Karpas-422 (cell line): ENCODE results near the gene SIGLEC15. TPM values are rescaled to one million over a fixed set of nuclear protein-coding genes. Genes with fewer than 3 reads are reported as not detected.
A peak's percentile ranks its signal among the peaks of the same experiment; 100 is the strongest.
"Not testable (repeated sequence)": the region's sequence is repeated elsewhere in the genome, so short reads cannot be mapped to it uniquely, and the experiment has no call there.

Experiments
- DNase-seq: peaks from one replicate; pipeline ENCODE4 v3.0.0-alpha.2; 2015
- H2AFZ ChIP-seq: fragments of 200-600 bp; sonication (generic); 2 replicates; pipeline ENCODE4 v1.6.1; 2014; ENCODE audit warnings: antibody characterized with exemption, low read length, mixed read lengths
- H3K27ac ChIP-seq: fragments of 200-600 bp; sonication (generic); 2 replicates; pipeline ENCODE4 v1.5.1; 2014; ENCODE audit warnings: mild to moderate bottlenecking, low read length, moderate library complexity
- H3K27me3 ChIP-seq: fragments of 200-600 bp; sonication (generic); 2 replicates; pipeline ENCODE4 v1.6.1; 2014; ENCODE audit warnings: low read length, mixed read lengths
- H3K36me3 ChIP-seq: fragments of 200-600 bp; sonication (generic); 2 replicates; pipeline ENCODE4 v1.6.1; 2014; ENCODE audit warnings: low read length, mixed read lengths; ENCODE audit not compliant: insufficient read depth
- H3K4me1 ChIP-seq: fragments of 200-600 bp; sonication (generic); 2 replicates; pipeline ENCODE4 v1.6.1; 2014; ENCODE audit warnings: mild to moderate bottlenecking, low read length, mixed read lengths
- H3K4me2 ChIP-seq: fragments of 200-600 bp; sonication (generic); 2 replicates; pipeline ENCODE4 v1.6.1; 2014; ENCODE audit warnings: low read length, low read depth, mild to moderate bottlenecking; ENCODE audit not compliant: poor library complexity, severe bottlenecking
- H3K4me3 ChIP-seq: fragments of 200-600 bp; sonication (generic); 2 replicates; pipeline ENCODE4 v1.5.1; 2014; ENCODE audit warnings: mild to moderate bottlenecking, antibody characterized with exemption, low read length, mixed read lengths
- H3K79me2 ChIP-seq: fragments of 200-600 bp; sonication (generic); 2 replicates; pipeline ENCODE4 v1.6.1; 2014; ENCODE audit warnings: mild to moderate bottlenecking, low read length, mixed read lengths
- H3K9ac ChIP-seq: fragments of 200-600 bp; sonication (generic); 2 replicates; pipeline ENCODE4 v1.6.0; 2014; ENCODE audit warnings: low read length
- H3K9me2 ChIP-seq: fragments of 200-600 bp; sonication (generic), shearing (Covaris generic); replicated peaks from 2 replicates; pipeline ENCODE4 v1.6.0; 2014; ENCODE audit warnings: mild to moderate bottlenecking, low read length, moderate library complexity; ENCODE audit not compliant: insufficient read depth
- H3K9me3 ChIP-seq: fragments of 300-700, 200-600 bp; sonication (generic); 2 replicates; pipeline ENCODE4 v1.6.1; 2014; ENCODE audit warnings: low read length, mixed read lengths
- H4K20me1 ChIP-seq: fragments of 200-600 bp; sonication (generic); 2 replicates; pipeline ENCODE4 v1.6.1; 2014; ENCODE audit warnings: mild to moderate bottlenecking, antibody characterized with exemption, low read length, low read depth; ENCODE audit not compliant: insufficient read depth
- total RNA-seq: library from RNA; depleted of rRNA; stranded (reverse); fragments of >200 nt; shearing (Covaris generic); gene quantifications from 2 replicates; pipeline ENCODE4 v1.2.3, GENCODE V29; 2014; ENCODE audit warnings: low replicate concordance

The SIGLEC15 gene
- total RNA-seq, 1 experiment from 2014 or later = 1.6 TPM

DNA sequence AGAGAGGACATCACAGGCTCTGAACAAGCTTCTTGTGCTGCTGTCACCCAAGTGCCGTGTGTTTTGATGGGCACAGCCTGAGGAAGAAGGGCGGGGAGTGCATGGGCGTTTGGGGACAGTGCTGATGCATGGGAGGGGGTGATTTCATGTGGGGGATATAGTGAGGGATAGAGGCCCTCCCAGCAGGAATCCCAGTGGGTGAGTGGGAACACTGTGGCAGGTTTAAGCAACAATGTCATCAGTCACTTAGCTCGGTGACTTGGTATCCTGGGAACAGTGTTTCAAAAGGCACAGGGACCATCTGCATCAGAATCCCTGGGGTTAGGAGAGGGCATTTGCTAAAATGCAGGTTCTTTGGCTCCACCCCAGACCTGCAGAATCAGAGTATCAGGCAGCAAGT is 609 bp downstream of the SIGLEC15 start:
- DNase-seq = peak; percentile 34
- Histone ChIP-seq H3K4me2 (peak overlapping the region; percentile 38), H2AFZ (no peak overlapping the region), H3K4me1 (peaks cover 53% of the 10 kb centered on the region), H3K36me3 (no peaks in the 10 kb centered on the region), H4K20me1 (no peaks in the 10 kb centered on the region), H3K79me2 (no peaks in the 10 kb centered on the region), H3K9ac (peak overlapping the region; percentile 19; the same call in 1 of the 2 replicates), H3K4me3 (no peak overlapping the region), H3K9me3 (no peaks in the 10 kb centered on the region), H3K9me2 (no peaks in the 10 kb centered on the region), H3K27me3 (no peaks in the 10 kb centered on the region; the same call in 1 of the 2 replicates), H3K27ac (no peak overlapping the region)

DNA sequence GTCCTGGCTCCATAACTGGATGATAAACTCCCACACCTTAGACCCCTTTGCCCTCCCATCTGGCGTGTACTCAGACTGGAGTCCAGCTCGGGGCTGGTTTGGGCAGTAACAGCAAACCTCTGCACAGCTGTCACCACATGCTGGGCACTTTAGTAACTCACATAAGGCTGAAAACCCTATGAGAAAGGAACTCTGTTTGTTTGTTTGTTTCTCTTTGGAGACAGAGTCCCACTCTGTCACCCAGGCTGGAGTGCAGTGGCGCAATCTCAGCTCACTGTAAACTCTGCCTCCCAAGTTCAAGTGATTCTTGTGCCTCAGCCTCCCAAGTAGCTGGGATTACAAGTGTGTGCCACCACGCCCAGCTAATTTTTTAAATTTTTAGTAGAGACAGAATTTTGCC is 1.2 kb downstream of the SIGLEC15 start:
- peaks cover 50% of the 10 kb centered on the region for H3K4me1 ChIP-seq
- H3K27ac ChIP-seq, H3K79me2 ChIP-seq, H3K36me3 ChIP-seq, H3K27me3 ChIP-seq, H3K4me3 ChIP-seq, H3K4me2 ChIP-seq, H3K9me3 ChIP-seq, H2AFZ ChIP-seq, H4K20me1 ChIP-seq, H3K9ac ChIP-seq, H3K9me2 ChIP-seq: not testable (repeated sequence)
- DNase-seq = peak; percentile 2

DNA sequence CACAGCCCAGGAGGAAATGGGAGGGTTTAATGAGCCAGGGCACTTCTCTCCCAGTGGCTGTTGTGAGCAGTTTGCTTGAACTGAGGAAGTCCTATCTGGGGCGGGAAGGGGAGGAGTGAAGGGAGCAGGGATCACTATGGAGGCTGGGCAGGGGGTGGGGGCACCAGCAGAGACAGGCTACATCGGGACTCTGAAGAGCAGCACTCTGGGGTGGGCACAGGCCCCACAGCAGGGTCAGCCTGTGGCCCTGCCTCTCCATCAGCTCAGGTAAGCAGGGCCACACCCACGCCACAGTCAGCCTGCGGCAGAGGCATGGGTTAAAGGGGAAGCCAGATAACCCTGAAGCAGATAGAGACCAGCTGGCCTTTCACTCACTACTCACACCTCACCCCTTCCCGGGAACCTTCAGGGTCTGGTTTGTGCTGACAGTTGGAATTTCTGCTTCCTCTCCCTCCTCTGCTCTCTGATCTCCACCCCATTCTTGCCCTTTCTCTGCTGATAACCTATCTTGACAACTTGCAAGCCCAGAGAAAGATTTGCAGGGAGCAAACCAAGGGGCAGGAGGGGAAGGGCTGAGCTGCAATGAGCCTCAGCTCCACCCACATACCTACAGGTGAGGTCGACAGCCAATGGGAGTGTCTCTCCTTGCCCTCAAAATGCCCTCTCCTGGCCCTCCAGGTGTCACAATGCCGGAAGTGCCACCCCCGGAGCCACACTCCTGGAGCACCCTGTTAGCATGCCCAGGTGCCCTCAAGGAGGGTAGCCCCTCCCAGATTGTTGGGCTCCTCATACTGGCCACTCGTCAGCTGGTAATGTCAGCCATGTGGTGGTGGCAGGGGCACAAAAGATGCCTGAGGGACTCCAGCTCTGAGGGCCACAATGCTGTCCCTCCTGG is 3.7 kb downstream of the SIGLEC15 start:
- Histone ChIP-seq H3K4me2 (peak overlapping the region; percentile 43), H3K9me2 (no peaks in the 10 kb centered on the region), H4K20me1 (no peaks in the 10 kb centered on the region), H3K4me3 (no peak overlapping the region), H3K36me3 (no peaks in the 10 kb centered on the region), H3K27ac (no peak overlapping the region), H3K27me3 (no peaks in the 10 kb centered on the region), H2AFZ (no peak overlapping the region), H3K4me1 (peaks cover 54% of the 10 kb centered on the region), H3K79me2 (no peaks in the 10 kb centered on the region), H3K9me3 (no peaks in the 10 kb centered on the region), H3K9ac (0 out of 2 replicates have a peak overlapping the region, but pooled peaks have one; percentile 13)
- DNase-seq = no peak

DNA sequence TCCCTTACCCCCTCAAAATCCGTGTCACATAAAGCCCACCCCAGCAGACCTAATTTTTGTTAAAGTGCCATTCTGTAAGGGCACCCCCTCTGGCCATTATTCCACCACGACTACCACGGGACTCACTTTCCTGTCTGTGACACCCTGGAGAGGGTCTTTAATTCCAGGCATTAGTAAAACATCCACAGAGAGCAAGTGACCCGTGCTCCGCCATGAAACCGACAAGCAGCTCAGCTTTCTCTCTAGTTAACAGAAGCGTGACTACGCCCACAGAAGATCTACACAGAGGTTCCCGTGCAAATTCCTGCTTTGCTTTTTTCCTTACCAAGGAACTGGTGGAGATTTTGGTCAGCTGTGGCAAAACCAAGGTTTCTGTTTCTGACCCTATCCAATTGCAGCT is 4.4 kb downstream of the SIGLEC15 start:
- Histone ChIP-seq H3K4me2 (peak overlapping the region; percentile 43), H3K4me1 (peaks cover 55% of the 10 kb centered on the region), H4K20me1 (no peaks in the 10 kb centered on the region), H3K27me3 (no peaks in the 10 kb centered on the region), H3K9me2 (no peaks in the 10 kb centered on the region), H3K9me3 (no peaks in the 10 kb centered on the region), H2AFZ (no peak overlapping the region), H3K4me3 (no peak overlapping the region), H3K9ac (0 out of 2 replicates have a peak overlapping the region, but pooled peaks have one; percentile 13), H3K79me2 (no peaks in the 10 kb centered on the region), H3K36me3 (no peaks in the 10 kb centered on the region), H3K27ac (no peak overlapping the region)
- no peak for DNase-seq

DNA sequence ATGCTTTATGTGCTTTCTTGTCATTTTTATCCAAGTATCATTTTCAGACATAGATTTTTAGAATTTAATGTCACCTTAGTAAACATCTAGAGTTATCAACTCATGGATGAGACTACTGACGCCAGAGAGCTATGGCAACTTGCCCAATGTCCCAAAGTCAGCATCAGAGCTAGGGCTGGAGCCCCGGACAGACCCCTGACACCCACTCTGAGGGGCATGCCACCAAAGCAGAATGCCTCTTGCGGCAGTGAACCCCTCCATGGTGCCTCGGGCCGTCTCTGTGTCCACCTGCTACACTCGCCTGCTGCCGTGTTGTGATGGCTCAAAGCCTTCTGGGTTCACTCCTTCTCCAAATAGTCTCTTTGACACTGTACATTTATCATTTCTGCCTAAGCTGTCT is 5.4 kb downstream of the SIGLEC15 start:
- Histone ChIP-seq H3K36me3 (no peaks in the 10 kb centered on the region), H3K9ac (no peak overlapping the region)

DNA sequence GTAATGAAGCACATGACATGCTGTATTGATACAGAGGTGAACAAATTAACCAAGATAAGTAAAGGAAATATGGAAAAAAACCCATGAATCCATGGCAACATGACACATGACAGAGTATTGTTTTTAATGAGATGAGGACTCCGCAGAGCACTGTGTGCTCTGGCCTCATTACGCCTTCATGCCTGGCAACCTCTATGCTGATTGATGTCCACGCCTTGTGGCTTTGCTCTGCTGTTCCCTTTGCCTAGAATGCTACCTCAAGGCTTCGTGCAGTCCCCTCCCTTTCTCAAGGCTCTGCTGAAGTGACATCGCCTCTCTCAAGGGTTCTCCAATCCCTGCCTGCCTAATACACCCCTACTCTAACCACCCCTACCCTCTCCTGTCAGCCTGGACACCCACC is 8.4 kb downstream of the SIGLEC15 start:
- no peak overlapping the region for H3K9ac ChIP-seq
- no peaks in the 10 kb centered on the region for H4K20me1 ChIP-seq

More for the DNA sequence above, 5.4 kb downstream of the SIGLEC15 start:
- no peak overlapping the region for H3K27ac ChIP-seq
- H4K20me1 ChIP-seq = no peaks in the 10 kb centered on the region
- no peak for DNase-seq
- H3K4me3 ChIP-seq = no peak overlapping the region
- no peak overlapping the region for H3K4me2 ChIP-seq
- H3K79me2 ChIP-seq = no peaks in the 10 kb centered on the region
- no peaks in the 10 kb centered on the region for H3K9me2 ChIP-seq
- H2AFZ ChIP-seq = no peak overlapping the region
- H3K9me3 ChIP-seq = no peaks in the 10 kb centered on the region
- H3K27me3 ChIP-seq = no peaks in the 10 kb centered on the region
- H3K4me1 ChIP-seq = peaks cover 47% of the 10 kb centered on the region

DNA sequence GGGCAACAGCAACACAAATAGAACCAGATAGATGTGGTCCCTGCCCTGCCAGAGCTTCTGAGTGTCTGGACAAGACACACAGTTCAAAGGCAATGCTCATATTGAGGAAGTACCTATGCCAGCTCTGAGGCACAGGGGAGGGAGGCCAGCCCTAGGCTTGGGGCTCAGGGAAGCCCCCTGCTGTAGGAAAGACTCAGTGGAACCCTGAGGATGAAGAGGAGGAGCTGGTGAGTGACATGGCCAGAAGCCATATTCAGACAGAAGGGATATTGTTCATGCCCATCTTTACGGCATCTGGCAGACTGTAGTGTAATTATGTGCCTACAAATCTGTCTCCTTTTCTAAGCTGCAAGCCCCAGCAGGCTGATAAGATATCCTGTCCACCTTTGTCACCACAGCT is 8.8 kb downstream of the SIGLEC15 start:
- no peak overlapping the region for H3K4me3 ChIP-seq
- H3K9ac ChIP-seq = no peak overlapping the region
- H2AFZ ChIP-seq = no peak overlapping the region
- no peaks in the 10 kb centered on the region for H3K9me3 ChIP-seq
- no peak overlapping the region for H3K4me2 ChIP-seq
- peak; percentile 42 for DNase-seq
- peaks cover 24% of the 10 kb centered on the region for H3K4me1 ChIP-seq
- H3K27me3 ChIP-seq = no peaks in the 10 kb centered on the region
- H3K36me3 ChIP-seq = no peaks in the 10 kb centered on the region
- H3K27ac ChIP-seq = no peak overlapping the region
- no peaks in the 10 kb centered on the region for H4K20me1 ChIP-seq
- no peaks in the 10 kb centered on the region for H3K79me2 ChIP-seq
- no peaks in the 10 kb centered on the region for H3K9me2 ChIP-seq

More for the DNA sequence above, 8.4 kb downstream of the SIGLEC15 start:
- no peak overlapping the region for H3K4me2 ChIP-seq
- H3K36me3 ChIP-seq = no peaks in the 10 kb centered on the region
- H3K9me2 ChIP-seq = no peaks in the 10 kb centered on the region
- H3K79me2 ChIP-seq = no peaks in the 10 kb centered on the region
- no peak overlapping the region for H2AFZ ChIP-seq
- no peak overlapping the region for H3K27ac ChIP-seq
- no peak overlapping the region for H3K4me3 ChIP-seq
- peak; percentile 10 for DNase-seq
- H3K9me3 ChIP-seq = no peaks in the 10 kb centered on the region
- no peaks in the 10 kb centered on the region for H3K27me3 ChIP-seq
- H3K4me1 ChIP-seq = peaks cover 29% of the 10 kb centered on the region

DNA sequence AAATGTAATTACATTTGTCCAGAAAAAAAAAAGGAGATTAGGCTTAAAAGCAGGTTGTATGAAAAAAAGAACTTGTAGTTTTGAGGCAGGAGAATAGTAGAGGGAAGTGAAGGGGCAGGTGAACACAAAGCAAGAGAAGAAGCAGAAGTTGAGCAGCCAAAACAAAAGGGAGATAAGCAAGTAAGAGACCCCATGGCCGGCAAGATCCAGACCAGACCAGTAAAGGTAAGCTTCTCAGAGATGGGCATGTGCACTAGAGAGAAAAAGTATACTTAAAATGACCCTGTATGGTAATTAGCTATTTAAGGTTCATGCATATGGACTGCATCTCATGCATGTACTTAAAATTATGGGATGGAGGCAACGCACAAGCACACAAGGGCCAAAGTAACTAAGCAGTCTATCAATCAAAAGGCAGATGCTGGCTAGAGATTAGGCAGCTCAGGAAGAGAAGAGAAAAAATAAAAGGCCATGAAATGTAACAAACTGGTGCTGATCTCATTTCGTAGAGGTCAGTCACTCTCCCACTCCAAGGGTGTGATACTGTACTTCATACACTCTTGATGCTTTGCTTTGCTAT is 9.7 kb downstream of the SIGLEC15 start:
- Histone ChIP-seq H3K9ac (no peak overlapping the region), H3K27me3 (no peaks in the 10 kb centered on the region), H3K79me2 (no peaks in the 10 kb centered on the region), H3K4me2 (no peak overlapping the region), H3K9me2 (no peaks in the 10 kb centered on the region), H3K4me1 (peaks cover 16% of the 10 kb centered on the region), H4K20me1 (no peaks in the 10 kb centered on the region), H2AFZ (no peak overlapping the region), H3K27ac (no peak overlapping the region), H3K4me3 (no peak overlapping the region), H3K9me3 (no peaks in the 10 kb centered on the region), H3K36me3 (no peaks in the 10 kb centered on the region)
- no peak for DNase-seq
